ENCODE measurements around the gene UNK.

The UNK gene

GRCh38 chr17:75778861-75779249 is 5.8 kb upstream of the UNK start:
- TF ChIP-seq CTCF (IDR thresholded peaks at IDR 0.05; ENCODE audit: low read length) (peak; percentile 68), EZH2 (IDR thresholded peaks at IDR 0.05; ENCODE audit: borderline replicate concordance, low read length) (no peak)
- peaks cover 43% of the 10 kb centered on the region for H3K4me1 ChIP-seq (ENCODE audit: insufficient read depth, low read length, severe bottlenecking)
- H3K9ac ChIP-seq (ENCODE audit: low read length) = peak overlapping the region; percentile 91
- H2AFZ ChIP-seq (ENCODE audit: low read length) = no peak overlapping the region
- no peaks in the 10 kb centered on the region for H3K27me3 ChIP-seq (ENCODE audit: insufficient read depth, low read length)
- peaks cover 35% of the 10 kb centered on the region for H3K36me3 ChIP-seq (ENCODE audit: insufficient read depth, low read length)
- H3K27ac ChIP-seq (ENCODE audit: low read depth, low read length, poor library complexity, severe bottlenecking) = peak overlapping the region; percentile 75
- no peaks in the 10 kb centered on the region for H3K9me2 ChIP-seq (ENCODE audit: low read depth, low read length)
- no peaks in the 10 kb centered on the region for H4K20me1 ChIP-seq (ENCODE audit: insufficient read depth, low read length)
- H3K4me2 ChIP-seq (ENCODE audit: low read length) = peak overlapping the region; percentile 92
- peaks cover 15% of the 10 kb centered on the region for H3K79me2 ChIP-seq (ENCODE audit: insufficient read depth, low read length)
- H3F3A ChIP-seq (ENCODE audit: insufficient read depth, low read length) = peaks cover 19% of the 10 kb centered on the region
- peak overlapping the region; percentile 95 for H3K4me3 ChIP-seq (ENCODE audit: low read depth, low read length, poor library complexity, severe bottlenecking)
- H3K9me3 ChIP-seq (ENCODE audit: low read length) = no peaks in the 10 kb centered on the region

GRCh38 chr17:75779250-75779986 is 5.2 kb upstream of the UNK start:
- Histone ChIP-seq H4K20me1 (ENCODE audit: insufficient read depth, low read length) (no peaks in the 10 kb centered on the region), H3K36me3 (ENCODE audit: insufficient read depth, low read length) (peaks cover 35% of the 10 kb centered on the region), H3K9me2 (ENCODE audit: low read depth, low read length) (no peaks in the 10 kb centered on the region), H3F3A (ENCODE audit: insufficient read depth, low read length) (peaks cover 22% of the 10 kb centered on the region), H3K4me3 (ENCODE audit: low read depth, low read length, poor library complexity, severe bottlenecking) (peak overlapping the region; percentile 95), H3K4me2 (ENCODE audit: low read length) (peak overlapping the region; percentile 92), H3K4me1 (ENCODE audit: insufficient read depth, low read length, severe bottlenecking) (peaks cover 48% of the 10 kb centered on the region), H2AFZ (ENCODE audit: low read length) (no peak overlapping the region), H3K79me2 (ENCODE audit: insufficient read depth, low read length) (peaks cover 15% of the 10 kb centered on the region), H3K9ac (ENCODE audit: low read length) (peak overlapping the region; percentile 91), H3K27me3 (ENCODE audit: insufficient read depth, low read length) (no peaks in the 10 kb centered on the region), H3K9me3 (ENCODE audit: low read length) (no peaks in the 10 kb centered on the region), H3K27ac (ENCODE audit: low read depth, low read length, poor library complexity, severe bottlenecking) (peak overlapping the region; percentile 75)
- no peak; the same call in 1 of the 2 replicates for TF ChIP-seq CTCF (IDR thresholded peaks at IDR 0.05; ENCODE audit: low read length)

- no peak overlapping the region for H2AFZ ChIP-seq (ENCODE audit: low read length)
- H3K27ac ChIP-seq (ENCODE audit: low read depth, low read length, poor library complexity, severe bottlenecking) = peak overlapping the region; percentile 67
- peaks cover 22% of the 10 kb centered on the region for H3F3A ChIP-seq (ENCODE audit: insufficient read depth, low read length)
- H3K4me1 ChIP-seq (ENCODE audit: insufficient read depth, low read length, severe bottlenecking) = peaks cover 48% of the 10 kb centered on the region
- no peak overlapping the region for H3K9ac ChIP-seq (ENCODE audit: low read length)
- H3K4me3 ChIP-seq (ENCODE audit: low read depth, low read length, poor library complexity, severe bottlenecking) = no peak overlapping the region
- no peaks in the 10 kb centered on the region for H3K9me2 ChIP-seq (ENCODE audit: low read depth, low read length)
- TF ChIP-seq CTCF (IDR thresholded peaks at IDR 0.05; ENCODE audit: low read length) (no peak), EZH2 (IDR thresholded peaks at IDR 0.05; ENCODE audit: borderline replicate concordance, low read length) (no peak)
- H3K79me2 ChIP-seq (ENCODE audit: insufficient read depth, low read length) = peaks cover 17% of the 10 kb centered on the region
- H3K36me3 ChIP-seq (ENCODE audit: insufficient read depth, low read length) = peaks cover 35% of the 10 kb centered on the region
- no peaks in the 10 kb centered on the region for H3K9me3 ChIP-seq (ENCODE audit: low read length)
- no peaks in the 10 kb centered on the region for H3K27me3 ChIP-seq (ENCODE audit: insufficient read depth, low read length)
- H3K4me2 ChIP-seq (ENCODE audit: low read length) = peak overlapping the region; percentile 8; the same call in 1 of the 2 replicates
- no peaks in the 10 kb centered on the region for H4K20me1 ChIP-seq (ENCODE audit: insufficient read depth, low read length)
These were observed 4.4 kb upstream of the UNK start for GRCh38 chr17:75779987-75780889.

All from OCI-LY1 (cell line).